HG03280 (cell line): ENCODE measurements around the gene PCBP3.

Source experiments
- ATAC-seq: cut with Tn5 transposase; IDR thresholded peaks from one replicate; pipeline ENCODE4 v1.9.1; 2021; ENCODE audit warnings: mild to moderate bottlenecking, moderate library complexity; ENCODE audit not compliant: unreplicated experiment

PCBP3 gene

GRCh38 chr21:45723049-45723958 lies 79.8 kb downstream of the PCBP3 start:
- ATAC-seq: no peak

DNA sequence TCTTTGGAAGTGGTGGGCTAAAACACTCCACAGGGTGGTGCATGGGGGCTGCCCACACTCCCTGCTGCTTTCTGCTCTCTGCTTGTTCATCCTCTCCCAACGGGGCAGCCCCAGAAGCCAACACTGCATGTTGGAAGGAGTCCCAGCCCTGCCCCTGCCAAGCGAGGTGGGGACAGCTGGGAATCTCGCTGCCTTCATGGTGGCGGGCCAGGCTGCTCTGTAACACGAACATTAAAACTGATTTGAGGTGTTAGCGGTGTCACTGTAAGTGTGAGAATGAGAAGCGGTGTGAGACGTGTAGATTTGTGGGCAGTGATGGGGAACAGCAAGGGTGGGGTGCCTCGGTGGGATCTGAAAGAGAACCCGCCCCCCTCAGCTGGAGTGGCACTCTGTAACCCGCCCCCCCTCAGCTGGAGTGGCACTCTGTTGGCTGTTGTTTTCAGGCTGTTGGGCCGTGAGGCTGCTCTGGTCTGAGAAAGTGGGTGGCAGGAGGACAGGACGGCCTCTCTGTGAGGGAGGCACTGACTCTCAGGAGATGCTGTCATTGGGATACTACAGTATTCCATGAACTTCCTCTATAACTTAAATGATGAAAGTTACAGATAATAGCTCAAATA lies 80.9 kb downstream of the PCBP3 start:
- ATAC-seq: no peak

GRCh38 chr21:45724994-45725843 lies 81.7 kb downstream of the PCBP3 start:
- no peak for ATAC-seq

- no peak for ATAC-seq
These were observed 82.3 kb downstream of the PCBP3 start for GRCh38 chr21:45725844-45726200.

DNA sequence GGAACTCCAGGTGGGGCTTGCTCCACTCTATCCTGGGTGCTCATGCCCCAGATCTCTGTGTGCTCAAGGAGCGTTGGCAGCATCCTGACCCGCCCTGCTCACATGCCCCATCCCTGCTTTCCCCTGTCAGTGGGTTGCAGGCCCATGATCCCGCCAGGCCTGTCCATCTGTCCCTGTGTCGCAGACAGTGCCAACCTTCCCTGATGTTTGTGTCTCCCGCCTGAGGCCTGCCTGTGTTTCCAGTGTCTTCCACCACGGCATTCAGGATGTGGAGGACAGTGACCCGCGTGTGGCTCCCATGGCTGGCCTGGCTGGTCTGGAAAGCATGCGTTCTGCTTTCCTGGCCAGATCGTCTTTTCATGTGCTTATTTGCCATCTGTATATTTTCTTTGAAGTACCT lies 82.9 kb downstream of the PCBP3 start:
- ATAC-seq: no peak

DNA sequence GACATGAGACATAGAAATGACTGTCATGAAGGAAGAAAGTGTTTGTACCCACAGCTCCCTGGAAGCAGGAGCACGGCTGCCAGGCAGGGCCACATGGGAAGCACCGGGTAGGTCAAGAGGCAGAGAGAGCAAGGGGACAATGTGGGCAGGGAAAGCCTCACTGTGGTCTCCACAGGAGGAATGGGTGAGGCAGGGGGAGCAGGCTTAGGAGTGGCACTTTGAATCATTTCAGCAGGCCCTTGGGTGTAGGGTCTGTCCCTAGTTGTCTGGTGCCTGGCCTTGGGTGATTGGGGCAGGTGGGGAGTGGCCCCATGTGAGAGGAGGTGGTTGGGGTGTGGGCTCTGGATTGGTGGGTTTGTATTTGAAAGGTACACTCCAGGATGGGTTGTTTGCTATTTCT lies 83.9 kb downstream of the PCBP3 start:
- ATAC-seq: no peak

- ATAC-seq: no peak
These were observed 91.9 kb downstream of the PCBP3 start for GRCh38 chr21:45735259-45736000.

GRCh38 chr21:45736042-45736689 lies 92.6 kb downstream of the PCBP3 start:
- no peak for ATAC-seq

GRCh38 chr21:45736690-45737484 lies 93.4 kb downstream of the PCBP3 start:
- ATAC-seq: no peak

DNA sequence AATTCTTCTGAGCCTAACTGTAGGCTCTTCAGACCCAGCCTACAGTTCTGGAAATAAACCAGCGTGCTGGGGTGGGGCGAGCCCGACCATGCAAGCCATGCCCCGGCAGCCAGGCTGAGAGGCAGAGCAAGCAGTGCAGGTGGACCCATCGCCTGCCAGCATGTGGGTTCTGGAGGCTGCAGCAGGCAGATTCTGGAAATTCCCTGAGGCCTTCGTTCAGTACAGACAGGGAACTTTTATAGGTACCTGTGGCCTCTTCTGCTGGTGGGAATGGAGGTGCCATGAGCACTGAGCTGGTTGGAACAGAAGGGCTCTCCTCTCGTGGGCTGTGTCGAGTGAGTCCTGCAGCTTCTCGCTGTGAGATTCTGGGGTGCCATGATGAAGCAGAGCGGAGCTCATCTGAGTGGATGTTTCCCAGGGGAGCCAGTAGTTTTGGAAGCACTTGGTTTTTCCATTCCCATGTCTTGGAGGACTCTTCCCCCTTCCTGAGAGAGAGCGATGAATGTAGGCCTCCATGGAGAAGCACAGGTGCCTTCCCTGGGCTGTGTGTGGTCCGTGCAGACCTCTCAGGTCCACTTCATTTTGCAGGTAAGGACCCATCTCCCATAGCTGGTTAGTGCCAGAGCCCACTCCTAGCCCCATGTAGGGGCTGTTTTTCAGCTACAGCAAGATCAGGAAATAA lies 94.1 kb downstream of the PCBP3 start:
- no peak for ATAC-seq

DNA sequence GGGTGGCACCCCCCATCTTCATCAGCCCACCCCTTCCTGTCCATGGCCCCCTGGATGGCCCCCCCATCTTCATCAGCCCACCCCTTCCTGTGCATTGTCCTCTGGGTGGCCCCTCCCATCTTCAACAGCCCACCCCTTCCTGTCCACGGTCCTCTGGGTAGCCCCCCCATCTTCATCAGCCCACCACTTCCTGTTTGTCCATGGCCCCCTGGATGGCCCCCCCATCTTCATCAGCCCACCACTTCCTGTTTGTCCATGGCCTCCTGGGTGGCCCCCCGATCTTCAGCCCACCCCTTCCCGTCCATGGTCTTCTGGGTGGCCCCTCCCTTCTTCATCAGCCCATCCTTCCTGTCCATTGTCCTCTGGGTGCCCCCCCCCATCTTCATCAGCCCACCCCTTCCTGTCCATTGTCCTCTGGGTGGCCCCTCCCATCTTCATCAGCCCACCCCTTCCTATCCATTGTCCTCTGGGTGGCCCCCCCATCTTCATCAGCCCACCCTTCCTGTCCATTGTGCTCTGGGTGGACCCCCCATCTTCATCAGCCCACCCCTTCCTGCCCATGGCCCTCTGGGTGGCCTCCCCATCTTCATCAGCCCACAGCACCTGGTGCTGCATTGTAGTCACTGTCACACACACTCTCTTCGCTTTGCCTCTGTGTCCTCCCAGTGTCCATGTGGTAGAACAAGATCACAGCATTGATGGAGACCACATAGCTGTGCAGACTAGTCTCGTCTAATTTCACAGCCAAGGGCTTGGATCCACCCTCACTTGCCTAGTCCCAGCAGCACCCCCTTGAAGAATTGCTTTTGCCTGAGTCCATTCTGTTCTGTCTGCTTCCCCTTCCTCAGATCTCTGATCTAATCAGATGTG lies 95.9 kb downstream of the PCBP3 start:
- ATAC-seq: no peak

DNA sequence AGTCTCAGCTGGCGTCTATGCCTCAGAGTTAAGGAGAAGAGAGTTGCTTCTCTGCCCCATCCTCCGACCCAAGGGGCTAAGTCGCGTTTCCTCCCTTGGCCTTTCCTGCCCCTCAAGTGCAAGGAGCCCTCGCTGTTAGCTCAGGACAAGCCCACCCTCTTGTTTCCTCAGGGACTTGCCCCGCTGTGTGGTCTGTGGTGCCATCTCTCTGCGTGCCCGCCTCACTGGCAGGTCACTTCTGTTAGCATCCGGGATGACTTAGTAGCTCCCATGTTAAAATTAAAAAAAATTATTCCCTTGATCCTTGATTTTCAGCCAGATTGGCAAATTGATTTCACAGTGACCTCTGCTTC lies 96.5 kb downstream of the PCBP3 start:
- ATAC-seq: no peak

GRCh38 chr21:45740491-45741357 lies 97.2 kb downstream of the PCBP3 start:
- no peak for ATAC-seq

DNA sequence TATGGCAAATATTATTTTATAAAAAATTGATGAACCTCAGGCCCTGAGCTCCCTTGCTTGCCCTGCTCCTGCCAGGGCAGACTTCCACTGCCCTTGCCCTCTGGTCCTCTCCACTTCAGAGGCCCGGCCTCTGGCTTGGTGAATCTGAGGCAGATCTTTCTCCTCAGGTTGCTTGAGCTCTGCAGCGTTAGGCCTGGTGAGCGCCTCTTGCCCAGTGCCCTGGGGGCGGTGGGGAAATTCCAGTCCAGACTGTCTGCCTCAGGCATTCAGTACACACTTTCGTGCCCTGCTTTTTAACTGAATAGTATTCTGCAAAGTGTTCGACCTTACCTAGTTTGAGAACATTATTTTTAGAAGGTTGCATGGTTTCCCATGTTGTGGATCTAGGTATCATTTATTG lies 98.2 kb downstream of the PCBP3 start:
- no peak for ATAC-seq

DNA sequence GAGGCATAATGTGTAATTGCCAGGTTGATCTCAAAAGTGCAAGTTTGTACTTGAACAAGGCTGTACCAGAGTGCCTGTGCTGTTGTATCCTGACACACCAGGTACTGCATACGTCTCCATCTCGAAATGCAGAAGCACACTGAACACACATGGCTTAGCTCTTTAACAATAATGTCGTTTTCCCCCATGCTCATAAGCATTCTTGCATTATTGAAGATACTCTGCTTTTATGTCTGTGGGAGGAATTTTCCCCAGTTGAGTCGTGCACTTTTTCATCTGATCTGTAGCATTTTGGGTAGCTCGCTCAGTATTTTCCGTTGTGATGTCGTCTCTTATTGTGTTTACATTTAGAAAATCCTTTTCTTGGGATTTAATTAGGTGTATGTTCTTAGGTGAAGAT lies 98.7 kb downstream of the PCBP3 start:
- ATAC-seq: no peak

GRCh38 chr21:45745256-45745655 lies 101.7 kb downstream of the PCBP3 start:
- no peak for ATAC-seq

GRCh38 chr21:45747233-45747766 lies 103.8 kb downstream of the PCBP3 start:
- ATAC-seq: no peak
